A673 (cell line): ENCODE results near the gene PREX1. TPM values are rescaled to one million over a fixed set of nuclear protein-coding genes. Genes with fewer than 3 reads are reported as not detected.

Source experiments
- BruUV-seq: library from RNA; stranded (reverse); fragments of 400-500 nt; replicated peaks from 2 replicates; lab custom pipeline; 2021; lab: Mats Ljungman, UMichigan
- CTCF ChIA-PET: fragments of 300-600 bp; sonication (Branson Sonifier 250); formaldehyde crosslinking; loops from one replicate; lab custom pipeline; 2022; ENCODE audit warnings: antibody characterized with exemption; lab: Charles Lee
- POLR2A ChIA-PET: fragments of 300-600 bp; sonication (Branson Sonifier 250); formaldehyde crosslinking; loops from one replicate; lab custom pipeline; 2022; ENCODE audit warnings: antibody characterized with exemption; ENCODE audit not compliant: low non-redundant PET; lab: Charles Lee
- DNase-seq: peaks from one replicate; pipeline ENCODE4 v3.0.0-alpha.2; 2015; ENCODE audit warnings: low spot score
- H3K27ac ChIP-seq: fragments of 200-600 bp; sonication (generic); 2 replicates; pipeline ENCODE4 v1.5.1; 2016; ENCODE audit warnings: mixed run types, low read depth, mild to moderate bottlenecking, mixed read lengths, antibody characterized with exemption, low read length; ENCODE audit not compliant: poor library complexity, severe bottlenecking
- H3K27me3 ChIP-seq: fragments of 200-600 bp; sonication (generic); replicated peaks from 2 replicates; pipeline ENCODE4 v1.6.1; 2017; ENCODE audit warnings: mixed run types, low read depth, mild to moderate bottlenecking, mixed read lengths, antibody characterized with exemption, low read length; ENCODE audit not compliant: insufficient read depth, poor library complexity
- H3K36me3 ChIP-seq: fragments of 200-600 bp; sonication (generic); 2 replicates; pipeline ENCODE4 v1.6.1; 2016; ENCODE audit warnings: mixed run types, mild to moderate bottlenecking, mixed read lengths, antibody characterized with exemption, low read length; ENCODE audit not compliant: insufficient read depth, poor library complexity, severe bottlenecking
- H3K4me1 ChIP-seq: fragments of 200-600 bp; sonication (generic); 2 replicates; pipeline ENCODE4 v1.6.1; 2017; ENCODE audit warnings: mixed run types, mild to moderate bottlenecking, mixed read lengths, antibody characterized with exemption, low read length; ENCODE audit not compliant: insufficient read depth, poor library complexity, severe bottlenecking
- H3K4me3 ChIP-seq: fragments of 200-600 bp; sonication (generic); 2 replicates; pipeline ENCODE4 v1.5.1; 2016; ENCODE audit warnings: low read depth, mixed run types, mild to moderate bottlenecking, mixed read lengths, low read length; ENCODE audit not compliant: poor library complexity, severe bottlenecking
- H3K9me3 ChIP-seq: fragments of 200-600 bp; sonication (generic); 2 replicates; pipeline ENCODE4 v1.6.1; 2016; ENCODE audit warnings: mixed run types, low read depth, mild to moderate bottlenecking, mixed read lengths, antibody characterized with exemption, low read length; ENCODE audit not compliant: poor library complexity, severe bottlenecking
- EZH2 ChIP-seq: fragments of 200-600 bp; sonication (generic); IDR thresholded peaks from 2 replicates; pipeline ENCODE4 v1.6.1; 2017; ENCODE audit warnings: borderline replicate concordance, low read depth, mild to moderate bottlenecking, mixed read lengths, antibody characterized with exemption, low read length; ENCODE audit not compliant: poor library complexity, severe bottlenecking
- intact Hi-C: fragments of 100-400 bp; cut with micrococcal nuclease; formaldehyde crosslinking; loops from one replicate; pipeline ENCODE4 v1.10.0; 2022; ENCODE audit not compliant: unreplicated experiment
- total RNA-seq: library from RNA; stranded (reverse); gene quantifications from 2 replicates; pipeline ENCODE4 v1.2.3, GENCODE V29; 2021
- TF ChIP-seq, protein P1 (sequence below): fragments of 300-800, 200-600 bp; sonication (generic); conservative IDR thresholded peaks from 2 replicates; pipeline ENCODE4 v1.5.1; 2017; ENCODE audit warnings: low read depth, mild to moderate bottlenecking, antibody characterized with exemption, low read length, moderate library complexity, mixed read lengths

PREX1 gene
- total RNA-seq, 1 experiment from 2014 or later: 145 TPM

DNA sequence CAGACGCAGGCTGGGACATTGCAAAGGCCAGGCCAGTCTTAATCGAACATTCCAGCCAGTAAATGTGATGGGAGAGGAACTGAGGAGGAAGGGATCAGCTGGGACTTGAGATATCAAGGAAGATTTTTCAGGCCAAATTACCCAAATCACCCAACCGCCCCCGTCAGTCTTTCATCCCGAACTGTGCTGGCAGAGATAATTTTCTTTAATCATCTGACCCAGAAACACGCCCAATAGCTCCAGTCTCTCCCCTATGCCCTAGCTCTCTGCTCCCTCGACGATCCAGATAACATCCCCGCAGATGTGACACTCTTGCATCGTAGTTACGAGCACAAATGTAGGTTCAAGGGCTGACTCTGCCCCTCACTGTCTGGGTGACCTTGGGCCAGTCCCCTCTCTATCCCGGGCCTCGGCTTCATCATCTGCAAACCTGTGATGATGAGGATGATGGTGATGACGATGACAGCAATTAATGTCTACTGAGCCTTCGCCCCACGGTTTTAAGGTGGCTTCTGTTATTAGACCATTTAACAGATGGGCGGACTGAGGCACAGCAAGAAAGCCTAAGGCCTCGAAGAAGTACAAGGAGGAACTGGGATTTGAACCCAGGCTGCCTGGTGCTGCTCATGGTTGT lies 118.6 kb downstream of the PREX1 start:
- Histone ChIP-seq H3K4me1 (peaks cover 40% of the 10 kb centered on the region), H3K9me3 (no peaks in the 10 kb centered on the region), H3K36me3 (peaks cover 66% of the 10 kb centered on the region), H3K27ac (peak overlapping the region; percentile 51), H3K4me3 (no peak overlapping the region), H3K27me3 (no peaks in the 10 kb centered on the region)
- TF ChIP-seq, protein P1, sequence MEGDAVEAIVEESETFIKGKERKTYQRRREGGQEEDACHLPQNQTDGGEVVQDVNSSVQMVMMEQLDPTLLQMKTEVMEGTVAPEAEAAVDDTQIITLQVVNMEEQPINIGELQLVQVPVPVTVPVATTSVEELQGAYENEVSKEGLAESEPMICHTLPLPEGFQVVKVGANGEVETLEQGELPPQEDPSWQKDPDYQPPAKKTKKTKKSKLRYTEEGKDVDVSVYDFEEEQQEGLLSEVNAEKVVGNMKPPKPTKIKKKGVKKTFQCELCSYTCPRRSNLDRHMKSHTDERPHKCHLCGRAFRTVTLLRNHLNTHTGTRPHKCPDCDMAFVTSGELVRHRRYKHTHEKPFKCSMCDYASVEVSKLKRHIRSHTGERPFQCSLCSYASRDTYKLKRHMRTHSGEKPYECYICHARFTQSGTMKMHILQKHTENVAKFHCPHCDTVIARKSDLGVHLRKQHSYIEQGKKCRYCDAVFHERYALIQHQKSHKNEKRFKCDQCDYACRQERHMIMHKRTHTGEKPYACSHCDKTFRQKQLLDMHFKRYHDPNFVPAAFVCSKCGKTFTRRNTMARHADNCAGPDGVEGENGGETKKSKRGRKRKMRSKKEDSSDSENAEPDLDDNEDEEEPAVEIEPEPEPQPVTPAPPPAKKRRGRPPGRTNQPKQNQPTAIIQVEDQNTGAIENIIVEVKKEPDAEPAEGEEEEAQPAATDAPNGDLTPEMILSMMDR: no peak
- no peak for TF ChIP-seq EZH2
- DNase-seq: no peak
- intact Hi-C loops: no loop called here
- ChIA-PET POLR2A (no interaction called here), CTCF (no interaction called here)
- BruUV-seq: no TSS peak

DNA sequence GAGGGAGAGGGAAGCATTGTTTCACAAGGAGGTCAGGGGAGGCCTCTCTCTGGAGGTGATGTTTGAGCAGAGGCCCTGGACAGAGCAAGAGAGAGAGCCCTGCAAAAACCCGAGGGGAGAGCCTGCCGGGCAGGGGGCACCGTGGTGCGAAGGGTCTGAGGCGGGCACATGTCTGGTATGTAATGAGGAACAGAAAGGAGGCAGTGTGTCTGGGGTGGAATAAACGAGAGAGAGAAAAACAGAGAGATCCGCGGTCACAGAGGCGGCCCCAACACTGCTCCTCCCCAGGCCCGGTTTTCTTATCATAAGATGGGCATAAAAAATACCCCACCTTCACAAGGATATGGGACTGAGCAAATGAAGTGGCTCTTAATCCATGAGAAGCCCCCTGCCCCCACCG lies 119.2 kb downstream of the PREX1 start:
- TF ChIP-seq, protein P1: no peak
- POLR2A ChIA-PET: no interaction called here
- intact Hi-C loops: no loop called here
- no peak for DNase-seq
- Histone ChIP-seq H3K9me3 (no peaks in the 10 kb centered on the region), H3K4me1 (peaks cover 46% of the 10 kb centered on the region), H3K27me3 (no peaks in the 10 kb centered on the region), H3K4me3 (no peak overlapping the region), H3K27ac (peak overlapping the region; percentile 51), H3K36me3 (peaks cover 71% of the 10 kb centered on the region)
- no TSS peak for BruUV-seq
- CTCF ChIA-PET: no interaction called here

DNA sequence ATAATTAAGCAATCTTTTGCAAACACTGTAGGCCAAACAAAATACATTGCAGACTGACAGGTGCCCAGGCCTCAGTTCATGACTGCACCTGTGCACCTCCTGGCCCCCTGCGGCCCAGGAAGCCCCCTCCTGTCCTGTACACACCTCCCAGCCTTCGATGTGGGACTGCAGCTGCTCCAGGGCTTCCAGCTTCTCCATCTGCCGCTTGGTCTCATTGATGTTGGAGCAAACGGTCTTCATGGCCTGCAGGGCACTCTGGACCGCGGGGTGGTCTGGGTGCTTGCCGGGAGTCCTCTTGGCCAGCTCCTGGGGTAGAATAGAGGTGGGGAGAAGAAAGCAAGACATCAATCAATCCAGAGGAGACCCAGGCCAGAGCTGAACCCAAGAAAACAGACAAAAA lies 119.7 kb downstream of the PREX1 start:
- ChIA-PET CTCF (no interaction called here), POLR2A (no interaction called here)

More for the DNA sequence above, 119.7 kb downstream of the PREX1 start:
- Histone ChIP-seq H3K4me1 (peaks cover 51% of the 10 kb centered on the region), H3K9me3 (no peaks in the 10 kb centered on the region), H3K27me3 (no peaks in the 10 kb centered on the region), H3K36me3 (peaks cover 76% of the 10 kb centered on the region), H3K27ac (peak overlapping the region; percentile 51), H3K4me3 (no peak overlapping the region)
- BruUV-seq: no TSS peak
- intact Hi-C loops: no loop called here
- DNase-seq: no peak
- TF ChIP-seq EZH2: no peak
- TF ChIP-seq, protein P1: no peak
